ENCODE measurements around the gene PSMA3. TPM values are rescaled to one million over a fixed set of nuclear protein-coding genes. Genes with fewer than 3 reads are reported as not detected.

PSMA3 gene
- total RNA-seq: 80.3 and 85.2 TPM in 2 replicates

DNA sequence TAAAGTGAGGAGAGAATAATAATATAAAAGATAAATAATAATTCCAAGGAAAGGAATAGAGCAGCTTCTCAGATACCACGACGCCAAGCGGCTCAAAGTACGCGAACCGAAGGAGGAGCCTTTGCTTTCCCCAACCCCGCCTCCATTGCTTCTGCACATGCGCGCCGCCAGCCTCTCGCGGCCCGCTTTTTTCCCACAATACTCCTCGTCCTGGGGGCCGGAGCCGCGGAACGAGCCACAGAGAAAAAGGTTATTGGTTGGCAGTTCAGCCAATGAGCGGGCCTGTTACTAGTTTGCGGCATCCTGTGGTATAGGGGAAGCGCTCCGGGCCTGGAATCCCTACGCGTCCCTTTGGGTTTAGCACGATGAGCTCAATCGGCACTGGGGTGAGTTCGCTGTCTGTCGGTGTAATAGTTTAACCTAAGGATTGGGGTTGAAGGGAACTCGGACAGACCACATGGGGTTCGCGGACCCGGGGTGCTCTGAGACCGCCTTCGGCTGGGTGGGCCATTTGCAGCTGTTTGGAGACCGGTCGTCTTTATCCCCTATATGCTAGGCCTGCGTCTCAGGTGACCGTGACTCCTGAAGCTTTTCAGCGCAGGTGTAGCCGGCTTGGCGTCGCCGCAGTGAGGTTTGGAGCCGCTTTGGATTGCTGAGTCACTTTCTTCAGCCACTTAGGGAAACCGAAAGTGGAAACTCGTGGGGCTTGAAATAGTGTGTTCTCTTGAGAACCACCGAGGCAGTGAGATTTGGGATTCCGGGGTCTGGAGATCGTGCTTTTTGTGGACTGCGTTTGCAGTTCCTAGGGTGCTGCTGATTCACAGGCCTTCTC is at the start of gene PSMA3:
Gene PSMA3, plus strand, starts transcription at position 288 of the 832 bp plus-strand sequence. Its CDS starts 78 bp downstream, at position 366.

DNA sequence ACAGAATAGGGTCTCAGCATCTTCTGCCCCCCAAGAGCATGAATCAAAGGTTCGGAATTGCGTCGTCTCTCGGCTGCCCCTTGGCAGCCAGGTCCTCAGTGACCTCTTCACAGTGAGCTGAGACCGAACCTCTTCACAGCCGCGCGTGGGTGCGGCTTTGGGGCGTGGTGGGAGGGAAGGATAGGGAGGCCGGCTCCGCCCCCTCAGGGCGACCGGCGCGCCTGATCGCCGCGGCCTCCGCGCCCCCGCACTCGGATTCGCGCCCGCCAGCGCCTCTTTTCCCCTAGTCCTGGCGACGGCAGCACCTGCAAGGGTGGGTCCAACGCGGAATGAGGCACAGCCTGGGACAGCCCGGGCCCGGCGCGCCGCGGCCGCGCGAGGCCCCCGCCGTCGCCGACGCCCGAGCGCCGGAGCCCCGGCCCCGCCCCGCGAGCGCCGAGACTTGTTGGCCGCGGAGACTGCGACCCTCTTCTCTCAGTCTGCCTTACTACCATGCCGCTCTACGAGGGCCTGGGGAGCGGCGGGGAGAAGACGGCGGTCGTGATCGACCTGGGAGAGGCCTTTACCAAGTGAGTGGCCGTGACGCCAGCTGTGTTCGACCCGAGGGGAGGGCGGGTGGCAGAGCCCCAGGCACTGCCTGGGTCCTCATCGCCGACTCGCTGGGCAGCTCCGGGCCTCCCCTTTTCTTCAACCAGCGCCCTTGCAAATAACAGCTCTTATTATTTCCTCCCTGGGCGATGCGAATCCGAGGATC is 44.7 kb upstream of the PSMA3 start, which contains the start of gene ACTR10:
Gene ACTR10, plus strand, starts transcription at position 424 of the 754 bp plus-strand sequence. Its CDS starts 69 bp downstream, at position 493.

DNA sequence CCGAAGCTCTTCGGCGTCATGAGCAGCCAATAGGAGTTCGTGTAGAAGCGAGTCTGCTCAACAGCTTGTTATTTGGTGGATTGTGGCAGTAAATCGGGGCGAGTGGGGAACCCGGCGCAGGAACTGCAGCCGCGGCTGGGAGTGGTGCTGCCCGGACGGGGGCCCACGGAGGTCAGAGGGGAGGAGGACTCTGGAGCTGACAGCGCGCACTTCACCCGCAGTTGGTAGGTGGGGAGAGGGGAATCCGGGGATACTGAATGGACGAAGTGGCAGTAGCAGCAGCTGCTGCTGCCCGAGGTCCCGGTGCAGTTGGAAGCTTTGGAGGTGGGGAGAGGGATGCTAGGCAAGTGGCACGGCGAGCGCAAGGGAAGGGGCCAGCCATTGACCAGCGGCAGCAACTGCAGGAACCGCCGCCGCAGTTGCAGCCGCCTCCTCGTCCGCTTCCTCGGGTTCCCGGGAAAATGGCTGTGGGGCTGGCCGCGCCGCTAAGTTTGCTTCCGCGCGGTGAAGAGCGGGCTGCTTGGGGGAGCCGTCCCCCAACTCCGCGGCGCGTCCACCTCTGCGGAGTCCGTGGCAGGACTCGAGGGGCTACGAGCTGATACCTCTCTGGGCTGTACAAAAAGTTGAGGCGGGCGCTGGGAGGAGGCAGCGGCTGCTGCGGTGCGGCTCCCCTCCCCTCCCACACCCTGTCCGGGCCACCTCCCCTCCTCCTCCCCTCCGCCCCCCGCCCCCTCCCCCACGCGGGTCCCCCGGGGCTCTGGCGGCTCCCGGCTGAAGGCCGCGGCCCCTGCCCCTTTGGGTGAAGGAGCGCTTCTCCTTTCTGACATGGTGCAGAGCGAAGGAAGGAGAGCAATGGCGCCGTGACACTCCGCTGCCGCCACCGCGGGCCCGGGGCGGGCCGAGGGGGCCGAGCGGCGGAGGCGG is 54.1 kb downstream of the PSMA3 start, which contains the start of gene ARID4A:
Gene ARID4A, plus strand, starts transcription at position 79 of the 924 bp plus-strand sequence. CDS start 1,300 bp downstream, outside the sequence.

Other genes with a start within 250 kb of the PSMA3 start
- 1.6 and 3.9 TPM in 2 replicates for gene ARMH4, start 92.6 kb upstream of the PSMA3 start, total RNA-seq
- 54.6 and 55.3 TPM in 2 replicates for gene ACTR10, start 44.7 kb upstream of the PSMA3 start, total RNA-seq
- gene ARID4A, start 53.7 kb downstream of the PSMA3 start, total RNA-seq: 2.6 and 5.4 TPM in 2 replicates
- not detected in 2 replicates for gene TOMM20L, start 151.1 kb downstream of the PSMA3 start, total RNA-seq
- gene TIMM9, start 182.7 kb downstream of the PSMA3 start, total RNA-seq: 60.8 and 84.8 TPM in 2 replicates
- 9.2 and 11.1 TPM in 2 replicates for gene KIAA0586, start 182.9 kb downstream of the PSMA3 start, total RNA-seq